K562 (cell line): ENCODE data around the gene MKNK1.

ENCODE experiments used
- L3MBTL2 ChIP-seq: fragments of 450-650 bp; IDR thresholded peaks from 2 replicates; pipeline ENCODE4 v1.6.1; 2016; ENCODE audit warnings: mild to moderate bottlenecking, moderate library complexity
- TF ChIP-seq, protein P1 (sequence below): sonication (generic); formaldehyde crosslinking; IDR thresholded peaks from 2 replicates; pipeline ENCODE4 v1.8.1; 2023; ENCODE audit warnings: mild to moderate bottlenecking, missing genetic modification reagents

DNA sequence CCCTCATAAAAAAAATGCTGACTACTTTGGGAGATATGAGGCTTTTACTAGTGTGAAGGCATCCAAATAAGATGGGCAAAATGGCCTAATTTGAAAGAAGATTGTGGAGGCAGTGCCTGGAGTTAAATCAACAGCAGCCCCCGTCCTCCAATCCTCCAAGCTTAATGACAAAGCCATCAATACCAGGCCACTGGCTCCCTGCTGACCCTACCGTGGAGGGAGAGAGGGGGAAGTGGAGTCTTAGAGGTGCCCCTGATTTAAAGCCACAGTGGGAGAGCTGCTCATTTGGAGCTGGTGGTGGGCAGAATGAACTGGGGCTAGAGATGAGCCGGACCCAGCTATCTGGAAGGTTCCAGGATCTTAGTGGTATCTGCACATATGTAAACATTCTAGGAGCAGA, 28.3 kb downstream of the MKNK1 start:
- no peak for TF ChIP-seq L3MBTL2
- TF ChIP-seq, protein P1, sequence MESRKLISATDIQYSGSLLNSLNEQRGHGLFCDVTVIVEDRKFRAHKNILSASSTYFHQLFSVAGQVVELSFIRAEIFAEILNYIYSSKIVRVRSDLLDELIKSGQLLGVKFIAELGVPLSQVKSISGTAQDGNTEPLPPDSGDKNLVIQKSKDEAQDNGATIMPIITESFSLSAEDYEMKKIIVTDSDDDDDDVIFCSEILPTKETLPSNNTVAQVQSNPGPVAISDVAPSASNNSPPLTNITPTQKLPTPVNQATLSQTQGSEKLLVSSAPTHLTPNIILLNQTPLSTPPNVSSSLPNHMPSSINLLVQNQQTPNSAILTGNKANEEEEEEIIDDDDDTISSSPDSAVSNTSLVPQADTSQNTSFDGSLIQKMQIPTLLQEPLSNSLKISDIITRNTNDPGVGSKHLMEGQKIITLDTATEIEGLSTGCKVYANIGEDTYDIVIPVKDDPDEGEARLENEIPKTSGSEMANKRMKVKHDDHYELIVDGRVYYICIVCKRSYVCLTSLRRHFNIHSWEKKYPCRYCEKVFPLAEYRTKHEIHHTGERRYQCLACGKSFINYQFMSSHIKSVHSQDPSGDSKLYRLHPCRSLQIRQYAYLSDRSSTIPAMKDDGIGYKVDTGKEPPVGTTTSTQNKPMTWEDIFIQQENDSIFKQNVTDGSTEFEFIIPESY (CRISPR knock-in tag): no peak
